ENCODE measurements around the gene COL23A1.
"Not testable (repeated sequence)": the region's sequence is repeated elsewhere in the genome, so short reads cannot be mapped to it uniquely, and the experiment has no call there.

COL23A1 gene

GRCh38 chr5:178245389-178245788 lies 344.8 kb downstream of the COL23A1 start:
- DNase-seq (ENCODE audit: low read depth, low spot score): no peak

DNA sequence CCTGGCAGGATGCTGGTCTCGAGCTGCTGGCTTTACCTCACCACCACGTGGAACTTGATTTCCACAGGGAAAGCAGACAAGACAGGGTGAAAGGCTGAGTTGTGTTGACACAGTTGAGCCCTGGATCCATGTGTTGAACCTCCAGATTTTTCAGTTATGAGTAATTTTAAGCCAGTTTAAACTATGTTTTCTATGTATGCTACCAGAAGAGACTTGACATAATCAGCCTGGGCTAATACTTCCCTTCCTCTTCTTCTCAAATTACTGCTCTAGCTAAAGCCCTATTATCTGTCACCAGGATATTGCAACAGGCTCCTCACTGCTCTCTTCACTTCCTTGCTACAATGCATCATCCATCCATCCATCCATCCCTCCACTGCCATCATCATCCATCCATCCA lies 345.6 kb downstream of the COL23A1 start:
- no peak for DNase-seq (ENCODE audit: low read depth, low spot score)

DNA sequence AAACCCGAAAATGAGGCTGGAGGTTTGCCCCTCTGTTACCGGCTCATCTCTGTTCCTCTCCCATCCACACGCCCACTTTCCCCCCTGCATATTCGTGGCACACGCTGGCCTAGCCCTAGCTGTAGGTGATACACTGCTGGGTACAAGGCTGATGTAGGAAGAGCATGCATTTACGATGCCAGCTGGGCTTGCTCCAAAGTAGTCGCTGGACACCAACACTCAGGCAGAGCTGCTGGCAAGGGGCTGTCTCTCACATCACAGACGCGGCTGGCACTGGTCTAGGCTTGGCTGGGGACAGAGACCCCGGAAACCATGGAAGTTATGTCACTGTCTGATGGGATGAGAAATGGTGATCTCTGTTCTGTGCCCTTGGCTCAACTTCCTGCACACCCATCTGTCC lies 347.8 kb downstream of the COL23A1 start:
- DNase-seq (ENCODE audit: low read depth, low spot score): no peak

DNA sequence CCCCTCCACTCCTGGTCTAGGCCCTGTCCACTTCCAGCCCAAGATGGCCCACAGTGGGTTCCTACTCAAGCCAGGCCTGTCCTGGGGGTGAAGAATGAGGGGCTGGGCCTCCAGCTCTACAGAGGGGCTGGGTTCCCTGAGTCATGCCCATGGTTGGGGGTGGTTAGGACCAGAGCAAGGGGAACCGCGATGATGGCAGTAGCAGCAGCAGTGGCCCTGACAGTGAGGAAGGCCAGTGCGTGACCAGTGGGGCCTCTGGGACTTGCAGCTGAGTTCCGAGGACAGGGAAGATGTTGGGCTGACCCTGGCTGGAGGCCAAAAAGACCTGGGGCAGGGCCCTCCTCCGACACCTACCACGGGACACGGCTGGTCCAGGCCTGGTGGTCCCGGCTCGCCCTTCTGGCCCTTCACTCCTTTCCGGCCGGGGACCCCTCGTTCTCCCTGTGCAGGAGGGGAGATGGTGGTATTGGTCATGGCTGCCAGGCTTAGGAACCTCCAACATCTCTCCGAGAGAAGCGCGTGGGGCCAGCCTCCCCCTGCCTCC lies 348.4 kb downstream of the COL23A1 start:
- DNase-seq (ENCODE audit: low read depth, low spot score): no peak

DNA sequence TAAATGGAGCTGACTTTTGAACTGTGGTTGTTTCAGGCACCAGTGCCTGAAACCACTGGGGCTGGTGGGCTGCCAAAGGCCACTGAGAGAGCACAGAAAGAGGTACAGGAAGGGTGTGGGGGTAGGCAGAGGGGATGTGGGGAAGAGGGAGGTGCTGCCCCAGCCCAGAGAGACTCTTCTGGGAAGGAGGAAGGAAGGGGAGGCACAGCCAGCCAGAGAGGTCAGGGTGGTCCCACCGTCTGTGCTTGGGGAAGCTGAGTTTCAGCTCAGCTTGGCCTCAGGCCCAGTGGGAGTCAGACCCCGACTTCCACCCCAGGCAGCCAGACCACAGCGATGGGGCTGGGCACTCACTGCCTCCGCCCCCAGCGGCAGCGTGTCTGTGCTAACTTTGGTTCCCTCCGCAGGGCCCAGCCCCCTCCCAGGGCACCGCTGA lies 348.9 kb downstream of the COL23A1 start:
- no peak for DNase-seq (ENCODE audit: low read depth, low spot score)

GRCh38 chr5:178240766-178241165 lies 349.4 kb downstream of the COL23A1 start:
- DNase-seq (ENCODE audit: low read depth, low spot score): no peak

GRCh38 chr5:178240341-178240741 lies 349.9 kb downstream of the COL23A1 start:
- DNase-seq (ENCODE audit: low read depth, low spot score): no peak

GRCh38 chr5:178239626-178240301 lies 350.4 kb downstream of the COL23A1 start:
- DNase-seq (ENCODE audit: low read depth, low spot score): not testable (repeated sequence)

GRCh38 chr5:178238711-178239592 lies 351.2 kb downstream of the COL23A1 start:
- no peak for DNase-seq (ENCODE audit: low read depth, low spot score)

DNA sequence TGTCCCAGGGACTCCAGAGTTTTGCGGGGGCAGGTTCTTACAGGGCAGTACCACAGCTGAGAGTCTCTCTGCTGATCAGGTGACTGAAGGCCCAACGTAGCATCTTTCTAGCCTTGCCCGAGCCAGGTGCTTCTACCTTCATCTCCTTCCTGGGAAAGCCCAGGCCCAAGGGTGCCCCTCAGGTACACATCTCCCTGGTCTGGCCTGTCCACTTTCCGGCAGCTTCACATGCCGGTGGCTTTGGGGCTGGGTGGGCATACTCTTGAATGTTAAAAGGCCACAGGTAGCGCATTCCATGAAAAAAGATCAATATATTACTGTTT lies 351.9 kb downstream of the COL23A1 start:
- no peak for DNase-seq (ENCODE audit: low read depth, low spot score)

DNA sequence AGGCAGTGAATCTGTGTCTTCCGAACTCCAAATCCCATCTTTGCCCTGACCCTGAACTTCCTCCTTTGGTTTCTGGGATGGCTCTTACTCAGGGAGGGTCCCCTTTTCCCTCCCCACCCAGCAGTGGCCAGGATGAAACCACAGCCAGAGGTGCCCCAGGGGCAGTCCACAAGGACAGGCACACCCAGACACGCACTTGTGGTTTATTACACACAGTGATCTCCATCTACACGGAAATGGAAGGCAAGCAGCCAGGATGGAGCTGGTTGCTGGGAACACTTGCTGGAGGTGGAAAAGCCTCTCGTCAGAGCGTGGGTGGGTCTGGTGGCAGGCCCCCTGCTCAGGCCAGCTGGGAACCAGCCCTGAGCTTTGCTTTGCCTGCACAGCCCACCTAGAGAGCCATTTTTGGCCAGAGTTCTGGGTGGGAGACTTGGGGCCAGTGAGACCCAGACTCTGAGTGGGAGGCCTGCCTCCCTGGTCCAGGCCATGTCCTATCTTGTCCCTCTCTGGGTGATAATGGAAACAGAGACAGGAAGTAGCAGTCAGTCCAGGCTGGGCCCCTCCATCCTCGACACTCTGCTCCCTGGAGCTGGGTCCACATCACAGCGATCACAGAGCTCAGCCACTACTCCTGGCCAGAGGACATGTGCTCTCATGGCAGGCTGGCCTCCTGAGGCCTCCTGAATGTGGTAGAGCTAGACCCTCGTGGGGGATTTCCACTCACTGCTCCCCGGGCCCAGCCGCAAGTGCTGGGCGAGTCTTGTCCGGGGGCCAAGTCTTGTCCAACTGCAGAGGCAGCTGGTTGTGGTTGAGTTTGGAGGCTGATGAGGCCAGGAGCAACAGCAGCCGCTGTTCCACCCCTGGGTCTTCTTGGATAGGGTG lies 352.5 kb downstream of the COL23A1 start:
- no peak for DNase-seq (ENCODE audit: low read depth, low spot score)

- DNase-seq (ENCODE audit: low read depth, low spot score): no peak
These were observed 353.5 kb downstream of the COL23A1 start for GRCh38 chr5:178236679-178237078.

DNA sequence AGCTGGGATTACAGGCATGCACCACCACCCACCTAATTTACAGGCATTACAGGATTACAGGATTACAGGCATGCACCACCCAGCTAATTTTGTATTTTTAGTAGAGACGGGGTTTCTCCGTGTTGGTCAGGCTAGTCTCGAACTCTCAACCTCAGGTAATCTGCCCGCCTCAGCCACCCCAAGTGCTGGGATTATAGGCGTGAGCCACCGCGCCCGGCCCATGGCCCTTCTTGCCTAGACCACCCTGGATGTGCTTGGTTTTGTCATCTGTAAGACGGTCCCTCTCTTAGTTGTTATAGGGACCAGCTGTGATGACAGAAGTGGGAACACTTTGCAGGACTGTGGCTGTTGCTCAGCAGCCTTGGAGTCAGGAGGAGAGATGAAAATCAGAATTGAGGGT lies 354.1 kb downstream of the COL23A1 start:
- no peak for DNase-seq (ENCODE audit: low read depth, low spot score)

DNA sequence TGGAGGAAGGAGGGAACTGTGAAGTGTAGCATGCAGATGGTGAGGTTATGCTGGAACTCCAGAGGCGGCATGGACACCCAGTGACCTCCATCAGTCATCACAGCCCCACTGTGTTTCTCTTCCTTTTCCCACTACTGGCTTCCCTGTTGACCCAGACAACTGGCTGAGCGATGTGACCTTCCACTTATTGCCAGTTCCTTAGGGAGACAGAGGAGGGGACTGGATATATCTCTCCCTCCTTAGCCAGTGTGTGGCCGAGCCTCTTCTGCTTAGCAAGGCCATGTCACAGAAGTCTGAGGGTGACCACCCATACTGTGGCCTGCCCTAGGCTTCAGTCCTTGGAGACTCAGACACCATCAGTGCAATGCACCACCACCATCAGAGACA lies 354.6 kb downstream of the COL23A1 start:
- no peak for DNase-seq (ENCODE audit: low read depth, low spot score)

DNA sequence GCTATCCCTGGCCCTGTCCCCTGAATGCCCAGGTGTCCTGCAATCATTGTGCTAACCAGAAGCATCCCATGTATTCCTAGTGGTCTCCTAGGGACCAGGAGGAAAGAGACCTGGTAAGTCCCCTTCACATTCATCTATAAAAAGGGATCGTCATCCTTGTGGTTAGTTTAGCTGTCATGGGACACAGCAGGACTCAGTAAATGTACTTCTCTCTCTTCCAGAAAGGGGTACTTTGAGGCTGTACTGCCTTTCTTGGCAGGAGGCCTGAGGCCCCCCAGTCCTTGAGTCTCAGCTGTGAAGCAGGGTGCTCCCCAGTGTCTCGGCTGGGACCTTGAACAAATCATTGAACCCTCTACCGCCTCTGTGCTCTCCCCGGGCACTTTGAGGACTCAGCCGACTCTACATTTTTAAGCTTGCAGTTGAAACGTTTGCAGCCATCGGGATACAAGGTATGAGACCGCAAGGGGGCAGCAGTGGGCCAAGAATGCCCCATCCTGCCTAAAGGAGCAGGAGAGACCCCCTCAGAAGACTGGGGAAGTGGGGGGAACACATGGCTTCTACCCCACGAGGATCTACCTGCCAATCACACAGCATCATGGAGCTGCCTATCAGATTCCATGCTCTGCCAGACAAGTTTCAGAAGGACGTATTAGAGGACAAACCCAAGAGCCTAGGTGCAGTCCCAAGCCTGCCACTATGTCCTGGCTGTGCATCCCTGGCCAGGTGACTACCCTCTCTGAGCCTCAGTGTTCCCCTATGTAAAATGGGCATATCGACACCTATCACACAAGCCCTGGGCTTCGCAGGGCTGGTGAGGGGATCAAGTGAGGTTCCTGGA lies 355.2 kb downstream of the COL23A1 start:
- peak; percentile 89 for DNase-seq (ENCODE audit: low read depth, low spot score)

- no peak for DNase-seq (ENCODE audit: low read depth, low spot score)
These were observed 356.0 kb downstream of the COL23A1 start for GRCh38 chr5:178234121-178234749.

DNA sequence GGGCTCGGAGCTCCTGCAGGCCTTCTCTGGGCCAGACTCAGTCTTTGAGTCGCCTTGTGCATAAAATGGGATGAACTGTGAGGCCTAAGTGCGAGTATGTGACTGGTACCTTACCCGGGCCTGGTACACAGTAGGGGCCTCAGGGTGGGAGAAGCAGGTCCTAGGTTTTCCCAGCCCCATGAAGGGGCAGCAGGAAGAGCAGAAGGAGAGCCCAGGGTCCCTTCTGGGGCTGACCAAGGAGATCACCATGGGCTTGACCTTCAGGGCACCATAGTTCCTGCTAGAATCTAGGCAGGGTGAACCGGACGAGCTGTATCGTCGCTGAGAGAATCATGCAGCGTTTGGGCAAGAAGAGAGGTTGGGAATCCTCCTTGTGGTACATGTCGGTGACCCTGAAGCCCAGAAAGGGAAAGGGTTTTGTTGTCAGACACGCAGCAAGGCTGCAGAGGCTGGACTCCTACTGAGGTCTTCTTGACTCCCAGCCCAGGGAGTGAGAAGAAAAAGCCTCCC lies 357.2 kb downstream of the COL23A1 start:
- no peak for DNase-seq (ENCODE audit: low read depth, low spot score)

GRCh38 chr5:178232124-178232919 lies 357.9 kb downstream of the COL23A1 start, which contains the start of gene PHYKPL:
Gene PHYKPL, minus strand, starts transcription at chr5:178232802. Its CDS starts 252 bp downstream, at chr5:178232550.
- peak; percentile 74 for DNase-seq (ENCODE audit: low read depth, low spot score)

DNA sequence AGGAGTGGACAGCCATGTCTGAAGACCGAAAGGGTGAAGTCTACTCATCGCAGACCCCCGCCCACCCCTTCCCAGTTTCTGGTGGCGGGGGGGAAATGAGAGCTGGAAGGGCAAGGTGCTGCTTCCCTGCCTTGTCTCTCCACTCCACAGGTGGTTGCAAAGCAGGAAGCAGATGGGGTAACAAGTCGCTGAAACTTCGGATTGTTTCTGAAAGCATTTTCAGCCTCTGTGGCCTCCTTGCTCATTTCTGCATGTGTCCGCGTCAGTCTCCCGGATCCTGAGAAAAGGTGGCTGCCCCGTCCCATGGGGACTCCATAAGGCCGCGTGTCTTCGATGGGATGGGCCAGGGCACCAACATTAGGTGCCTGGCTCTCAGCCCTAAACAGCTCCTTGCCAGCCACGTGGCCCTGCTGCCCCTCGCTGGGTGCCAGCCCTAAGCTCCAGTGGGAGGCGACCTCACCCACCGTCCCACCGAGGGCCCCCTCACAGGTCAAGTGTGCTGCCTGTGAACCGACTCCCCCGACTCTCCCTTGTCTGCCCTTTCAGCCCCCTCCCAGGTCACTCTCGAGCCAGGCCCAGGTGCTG lies 358.6 kb downstream of the COL23A1 start:
- DNase-seq (ENCODE audit: low read depth, low spot score): no peak
